SJCRH30 (cell line): ENCODE measurements around the gene ANKMY1. TPM values are rescaled to one million over a fixed set of nuclear protein-coding genes. Genes with fewer than 3 reads are reported as not detected.
"Not testable (repeated sequence)": the region's sequence is repeated elsewhere in the genome, so short reads cannot be mapped to it uniquely, and the experiment has no call there.

Source experiments
- DNase-seq, 2 experiments: peaks; one replicate each; pipeline ENCODE4 v3.0.0-alpha.2; 2015 to 2020
- H3K27ac ChIP-seq: fragments of 250-450 bp; sonication (Bioruptor Pico); 2 replicates; pipeline ENCODE4 v1.5.1; 2020; ENCODE audit warnings: mild to moderate bottlenecking, moderate library complexity
- H3K27me3 ChIP-seq: fragments of 250-450 bp; sonication (Bioruptor Pico); 2 replicates; pipeline ENCODE4 v1.5.1; 2020; ENCODE audit warnings: mild to moderate bottlenecking, moderate library complexity
- H3K36me3 ChIP-seq: fragments of 250-450 bp; sonication (Bioruptor Pico); 2 replicates; pipeline ENCODE4 v1.5.1; 2020; ENCODE audit warnings: mild to moderate bottlenecking, moderate library complexity
- H3K4me1 ChIP-seq: fragments of 250-450 bp; sonication (Bioruptor Pico); 2 replicates; pipeline ENCODE4 v1.5.1; 2020; ENCODE audit warnings: mild to moderate bottlenecking, moderate library complexity
- H3K4me3 ChIP-seq: fragments of 250-450 bp; sonication (Bioruptor Pico); 2 replicates; pipeline ENCODE4 v1.5.1; 2020; ENCODE audit warnings: mild to moderate bottlenecking, moderate library complexity
- H3K9me3 ChIP-seq: fragments of 250-450 bp; sonication (Bioruptor Pico); replicated peaks from 2 replicates; pipeline ENCODE4 v1.5.1; 2020; ENCODE audit warnings: mild to moderate bottlenecking, moderate library complexity
- total RNA-seq: library from RNA; depleted of rRNA; stranded (reverse); fragments of >200 nt; shearing (Covaris generic); gene quantifications from 2 replicates; pipeline ENCODE4 v1.2.3, GENCODE V29; 2014

The ANKMY1 gene
- total RNA-seq, 1 experiment from 2014 or later, result 6.7 TPM

DNA sequence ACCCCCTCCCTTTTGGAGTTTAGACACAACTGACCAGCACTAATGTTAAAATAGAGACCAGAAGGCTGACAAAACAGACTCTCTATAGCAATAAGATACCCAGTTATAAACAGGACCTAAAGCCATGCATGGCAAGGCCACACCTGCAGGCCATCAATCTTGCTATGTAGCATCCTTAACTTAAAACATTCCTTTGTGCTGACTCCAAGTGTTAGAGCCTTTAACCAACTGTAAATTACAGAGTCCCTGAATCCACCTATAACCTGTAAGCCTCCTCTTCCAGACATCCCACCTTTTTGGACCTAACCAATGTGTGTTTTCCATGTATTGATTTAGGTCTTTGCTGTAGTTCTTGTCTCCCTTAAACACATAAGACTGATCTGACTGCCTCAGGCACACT lies 17.9 kb downstream of the ANKMY1 start:
- Histone ChIP-seq H3K4me3 (no peak overlapping the region), H3K4me1 (no peaks in the 10 kb centered on the region), H3K27ac (no peak overlapping the region), H3K27me3 (no peaks in the 10 kb centered on the region), H3K36me3 (peaks cover 22% of the 10 kb centered on the region), H3K9me3 (0 out of 2 replicates have a peak, but pooled peaks cover 8% of the 10 kb centered on the region)
- DNase-seq, result no peak

DNA sequence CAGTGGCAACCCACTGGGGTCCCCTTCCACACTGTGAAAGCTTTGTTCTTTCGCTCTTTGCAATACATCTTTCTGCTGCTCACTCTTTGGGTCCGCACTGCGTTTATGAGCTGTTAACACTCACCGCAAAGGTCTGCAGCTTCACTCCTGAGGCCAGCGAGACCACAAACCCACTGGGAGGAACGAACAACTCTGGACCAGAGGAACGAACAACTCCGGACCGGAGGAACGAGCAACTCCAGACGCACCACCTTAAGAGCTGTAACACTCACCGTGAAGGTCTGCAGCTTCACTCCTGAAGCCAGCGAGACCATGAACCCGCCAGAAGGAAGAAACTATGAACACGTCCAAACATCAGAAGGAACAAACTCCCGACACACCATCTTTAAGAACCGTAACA lies 18.7 kb downstream of the ANKMY1 start:
- H3K4me3 ChIP-seq, H3K27ac ChIP-seq, H3K27me3 ChIP-seq, H3K9me3 ChIP-seq, DNase-seq, H3K4me1 ChIP-seq: not testable (repeated sequence)
- H3K36me3 ChIP-seq, result peaks cover 22% of the 10 kb centered on the region

DNA sequence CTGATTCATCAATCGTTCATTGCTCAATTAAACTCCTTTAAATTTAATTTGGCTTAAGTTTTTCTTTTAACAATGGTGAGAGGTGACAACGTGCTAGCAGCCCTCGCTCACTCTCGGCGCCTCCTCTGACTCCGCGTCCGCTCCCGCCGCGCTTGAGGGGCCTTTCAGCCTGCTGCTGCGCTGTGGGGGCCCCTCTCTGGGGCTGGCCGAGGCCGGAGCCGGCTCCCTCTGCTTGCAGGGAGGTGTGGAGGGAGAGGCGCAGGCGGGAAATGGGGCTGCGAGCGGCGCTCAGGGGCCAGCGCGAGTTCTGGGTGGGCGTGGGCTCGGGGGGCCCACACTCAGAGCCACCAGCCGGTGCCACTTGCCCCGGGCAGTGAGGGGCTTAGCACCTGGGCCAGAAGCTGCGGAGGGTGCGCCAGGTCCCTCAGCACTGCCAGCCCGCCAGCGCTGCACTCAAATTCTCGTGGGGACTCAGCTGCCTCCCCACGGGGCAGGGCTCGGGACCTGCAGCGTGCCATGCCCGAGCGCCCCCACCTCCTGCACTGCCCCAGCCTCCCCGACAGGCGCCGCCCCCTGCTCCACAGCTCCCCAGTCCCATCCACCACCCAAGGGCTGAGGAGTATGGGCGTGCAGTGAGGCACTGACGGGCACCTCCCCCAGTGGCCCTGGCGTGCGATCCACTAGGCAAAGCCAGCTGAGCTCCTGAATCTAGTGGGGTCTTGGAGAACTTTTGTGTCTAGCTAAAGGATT lies 19.6 kb downstream of the ANKMY1 start:
- no peak overlapping the region for H3K27ac ChIP-seq
- H3K4me3 ChIP-seq, result no peak overlapping the region
- no peaks in the 10 kb centered on the region for H3K27me3 ChIP-seq
- H3K4me1 ChIP-seq, result no peaks in the 10 kb centered on the region
- no peak for DNase-seq
- 0 out of 2 replicates have a peak, but pooled peaks cover 8% of the 10 kb centered on the region for H3K9me3 ChIP-seq
- peaks cover 13% of the 10 kb centered on the region for H3K36me3 ChIP-seq

DNA sequence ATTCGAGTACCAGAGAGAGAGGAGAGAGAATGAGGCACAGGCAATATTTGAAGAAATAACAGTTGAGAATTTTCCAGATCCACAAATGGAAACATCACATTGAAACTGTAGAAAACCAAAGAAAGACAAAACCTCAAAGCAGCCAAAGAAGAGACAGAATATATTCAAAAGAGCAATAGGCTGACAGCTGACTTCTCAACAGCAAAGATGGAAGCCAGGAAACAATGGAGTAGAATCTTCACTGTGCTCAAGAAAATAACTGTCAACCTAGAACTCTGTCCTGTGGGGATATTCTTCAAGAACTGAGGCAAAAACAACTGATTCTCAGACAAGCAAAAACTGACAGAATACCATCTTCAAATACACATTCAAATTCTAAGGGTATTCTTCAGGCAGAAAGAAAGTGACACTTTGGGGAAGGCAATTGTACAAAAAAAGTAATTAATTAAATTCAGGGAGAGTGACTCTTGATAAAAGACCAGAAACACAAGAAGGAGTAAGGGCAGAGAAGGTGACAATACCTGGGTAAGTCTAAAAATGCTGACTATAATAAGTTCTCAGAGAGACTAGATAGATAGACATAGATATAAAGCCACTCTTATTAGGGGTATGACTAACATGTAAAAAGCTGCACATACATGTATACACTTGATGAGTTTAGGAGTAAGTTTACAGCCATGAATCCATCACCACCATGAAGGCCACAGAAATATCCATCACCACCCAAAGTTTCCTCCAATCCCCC lies 25.6 kb downstream of the ANKMY1 start:
- no peak overlapping the region for H3K4me3 ChIP-seq
- peak in 1 of 2 experiments; percentile 20 for DNase-seq
- no peaks in the 10 kb centered on the region for H3K27me3 ChIP-seq
- H3K9me3 ChIP-seq, result peaks cover 16% of the 10 kb centered on the region; the same call in 1 of the 2 replicates
- peaks cover 7% of the 10 kb centered on the region; the same call in 1 of the 2 replicates for H3K36me3 ChIP-seq
- H3K4me1 ChIP-seq, result no peaks in the 10 kb centered on the region
- no peak overlapping the region for H3K27ac ChIP-seq

DNA sequence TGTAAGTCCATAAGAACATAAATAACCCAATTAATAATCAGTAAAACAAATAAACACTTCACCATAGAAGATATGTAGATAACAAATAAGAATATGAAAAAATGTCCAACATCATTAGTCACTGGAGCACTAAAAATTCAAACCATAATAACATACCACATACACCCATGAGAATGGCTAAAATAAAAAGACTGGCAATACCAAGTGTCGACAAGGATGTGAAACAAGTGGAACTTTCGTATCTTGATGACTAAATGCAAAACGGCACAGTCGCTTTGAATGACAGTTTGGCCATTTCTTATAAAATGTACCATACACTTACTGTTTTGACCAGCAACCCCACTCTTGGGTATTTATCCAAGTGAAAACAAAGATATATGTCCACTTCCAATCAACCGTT lies 26.8 kb downstream of the ANKMY1 start:
- DNase-seq, result no peak
- H3K4me3 ChIP-seq, result no peak overlapping the region
- H3K36me3 ChIP-seq, result peaks cover 7% of the 10 kb centered on the region; the same call in 1 of the 2 replicates
- no peak overlapping the region for H3K27ac ChIP-seq
- peaks cover 16% of the 10 kb centered on the region; the same call in 1 of the 2 replicates for H3K9me3 ChIP-seq
- no peaks in the 10 kb centered on the region for H3K4me1 ChIP-seq
- H3K27me3 ChIP-seq, result no peaks in the 10 kb centered on the region

DNA sequence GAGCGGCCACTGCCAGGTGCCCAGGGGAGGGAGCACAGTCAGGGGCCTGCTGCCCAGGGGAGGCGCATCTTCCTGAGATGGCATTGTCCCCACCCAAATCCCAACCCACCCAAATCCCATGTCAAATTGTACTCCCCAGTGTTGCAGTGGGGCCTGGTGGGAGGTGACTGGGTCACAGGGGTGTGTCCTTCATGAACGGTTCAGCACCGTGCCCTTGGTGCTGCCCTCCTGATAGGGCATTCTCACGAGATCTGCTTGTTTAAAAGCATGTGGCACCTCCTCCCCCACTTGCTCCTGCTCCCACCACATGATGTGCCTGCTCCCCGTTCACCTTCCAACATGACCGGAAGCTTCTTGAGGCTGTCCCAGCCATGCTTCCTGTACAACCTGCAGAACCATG lies 27.6 kb downstream of the ANKMY1 start:
- Histone ChIP-seq H3K4me3 (no peak overlapping the region), H3K27ac (no peak overlapping the region), H3K9me3 (peaks cover 16% of the 10 kb centered on the region; the same call in 1 of the 2 replicates), H3K4me1 (no peaks in the 10 kb centered on the region), H3K36me3 (peaks cover 9% of the 10 kb centered on the region; the same call in 1 of the 2 replicates), H3K27me3 (no peaks in the 10 kb centered on the region)
- DNase-seq, result no peak

DNA sequence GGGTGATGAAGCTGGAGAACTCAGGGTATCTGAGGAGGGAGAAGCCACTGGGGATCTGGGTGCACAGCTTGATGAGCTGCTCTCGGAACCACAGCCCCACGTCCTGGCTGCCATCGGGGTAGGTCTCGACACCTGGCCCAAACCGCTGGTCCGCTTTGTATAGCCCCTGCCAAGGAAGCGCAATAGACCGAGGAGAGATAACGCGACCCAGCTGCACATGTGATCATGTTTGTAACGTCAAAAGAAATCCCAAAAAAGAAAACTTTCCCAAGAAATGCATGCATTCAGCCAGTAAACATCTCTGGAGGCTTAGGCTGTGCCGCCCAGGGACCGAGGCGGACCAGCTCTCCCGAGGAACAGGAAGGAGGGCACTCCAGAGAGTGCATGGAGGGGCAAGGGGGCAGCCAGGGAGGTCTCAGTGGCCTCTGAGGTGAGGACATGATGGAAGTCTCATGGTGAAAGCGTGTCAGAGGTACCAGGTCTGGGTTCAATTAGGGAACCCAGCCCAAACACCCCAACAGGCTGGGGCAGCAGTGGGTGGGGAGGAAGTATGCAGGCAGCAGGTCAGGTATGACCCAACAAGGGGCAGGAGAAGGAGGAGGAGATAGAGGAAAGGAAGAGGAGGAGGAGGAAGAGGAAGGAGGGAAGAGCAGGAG lies 28.3 kb downstream of the ANKMY1 start:
- no peak for DNase-seq
- Histone ChIP-seq H3K4me1 (no peaks in the 10 kb centered on the region), H3K9me3 (peaks cover 21% of the 10 kb centered on the region), H3K27ac (no peak overlapping the region), H3K4me3 (no peak overlapping the region), H3K27me3 (no peaks in the 10 kb centered on the region), H3K36me3 (peaks cover 9% of the 10 kb centered on the region; the same call in 1 of the 2 replicates)

DNA sequence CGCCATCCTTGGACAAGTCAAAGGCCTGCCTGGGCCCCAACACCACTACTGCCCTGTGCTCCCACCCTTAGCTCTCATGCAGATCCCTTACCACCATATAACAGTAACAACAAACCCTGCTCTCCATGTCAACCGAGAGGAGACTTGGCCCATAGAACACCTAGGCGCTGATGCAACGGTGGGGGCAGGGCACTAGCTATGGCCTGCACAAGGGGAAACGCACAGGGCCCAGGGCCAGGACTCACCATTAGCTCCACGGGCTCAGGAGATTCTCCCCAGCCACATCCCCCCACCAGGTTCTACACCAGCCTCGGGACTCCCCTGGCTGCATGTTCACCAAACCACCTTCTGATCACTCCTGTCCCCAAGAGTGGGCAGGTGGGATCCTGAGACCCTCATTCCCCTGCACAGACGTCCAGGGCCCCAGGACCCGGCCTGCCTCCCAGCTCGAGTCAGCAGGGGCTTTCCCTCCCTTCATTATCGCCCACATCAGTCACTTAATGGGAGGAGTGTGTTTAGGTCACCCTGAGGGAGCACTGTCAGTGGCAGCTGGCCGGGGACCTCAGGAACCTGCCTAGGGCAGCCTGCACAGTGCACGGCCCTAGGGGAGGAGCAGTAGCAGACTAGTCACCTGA lies 29.3 kb downstream of the ANKMY1 start:
- Histone ChIP-seq H3K36me3 (peaks cover 9% of the 10 kb centered on the region; the same call in 1 of the 2 replicates), H3K27ac (no peak overlapping the region), H3K27me3 (no peaks in the 10 kb centered on the region), H3K9me3 (peaks cover 21% of the 10 kb centered on the region), H3K4me3 (no peak overlapping the region), H3K4me1 (no peaks in the 10 kb centered on the region)
- DNase-seq, result no peak

DNA sequence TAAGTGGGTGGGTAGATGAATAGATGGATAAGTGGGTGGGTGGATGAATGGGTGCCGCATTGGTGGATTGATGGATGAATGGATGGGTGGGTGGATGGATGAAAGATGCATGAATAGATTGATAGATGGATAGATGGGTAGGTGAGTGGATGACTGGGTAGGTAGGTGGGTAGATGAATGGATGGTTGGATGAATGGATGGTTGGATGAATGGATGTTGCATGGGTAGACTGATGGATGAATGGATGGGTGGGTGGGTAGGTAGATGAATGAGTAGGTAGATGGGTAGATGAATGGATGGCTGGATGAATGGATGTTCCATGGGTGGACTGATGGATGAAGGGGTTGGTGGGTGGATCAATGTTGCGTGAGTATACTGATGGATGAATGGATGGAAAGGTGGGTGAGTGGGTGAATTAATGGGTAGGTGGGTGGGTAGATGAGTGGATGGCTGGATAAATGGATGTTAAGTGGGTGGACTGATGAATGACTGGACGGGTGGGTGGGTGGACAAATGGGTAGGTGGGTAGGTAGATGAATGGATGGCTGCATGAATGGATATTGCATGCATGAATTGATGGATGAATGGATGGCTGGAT lies 30.5 kb downstream of the ANKMY1 start:
- no peak overlapping the region for H3K27ac ChIP-seq
- H3K27me3 ChIP-seq, result no peaks in the 10 kb centered on the region
- H3K4me1 ChIP-seq, result no peaks in the 10 kb centered on the region
- peaks cover 5% of the 10 kb centered on the region; the same call in 1 of the 2 replicates for H3K36me3 ChIP-seq
- no peak overlapping the region for H3K4me3 ChIP-seq
- DNase-seq, result no peak
- H3K9me3 ChIP-seq, result peaks cover 13% of the 10 kb centered on the region

DNA sequence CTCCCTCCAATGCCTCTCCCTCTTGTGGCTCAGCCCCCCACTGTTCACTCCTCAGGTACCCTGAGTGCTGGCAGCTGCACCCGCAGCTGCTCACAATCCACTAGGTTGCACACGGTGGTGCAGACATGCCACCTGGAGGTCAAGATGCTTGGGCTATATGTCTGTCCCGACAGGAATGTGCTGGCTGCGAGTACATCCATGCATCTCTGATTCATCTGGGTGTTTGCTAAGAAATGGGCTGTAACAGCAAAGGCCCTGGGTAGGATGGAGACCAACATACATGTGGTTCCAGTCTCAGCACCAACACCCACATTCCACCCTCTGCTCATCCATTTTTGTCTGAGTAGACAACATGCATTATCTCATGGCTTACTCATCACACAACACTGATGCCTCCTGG lies 31.3 kb downstream of the ANKMY1 start:
- H3K9me3 ChIP-seq, result peaks cover 8% of the 10 kb centered on the region
- H3K4me1 ChIP-seq, result no peaks in the 10 kb centered on the region
- no peak overlapping the region for H3K4me3 ChIP-seq
- no peaks in the 10 kb centered on the region for H3K27me3 ChIP-seq
- H3K27ac ChIP-seq, result no peak overlapping the region
- peaks cover 5% of the 10 kb centered on the region; the same call in 1 of the 2 replicates for H3K36me3 ChIP-seq
- no peak for DNase-seq

DNA sequence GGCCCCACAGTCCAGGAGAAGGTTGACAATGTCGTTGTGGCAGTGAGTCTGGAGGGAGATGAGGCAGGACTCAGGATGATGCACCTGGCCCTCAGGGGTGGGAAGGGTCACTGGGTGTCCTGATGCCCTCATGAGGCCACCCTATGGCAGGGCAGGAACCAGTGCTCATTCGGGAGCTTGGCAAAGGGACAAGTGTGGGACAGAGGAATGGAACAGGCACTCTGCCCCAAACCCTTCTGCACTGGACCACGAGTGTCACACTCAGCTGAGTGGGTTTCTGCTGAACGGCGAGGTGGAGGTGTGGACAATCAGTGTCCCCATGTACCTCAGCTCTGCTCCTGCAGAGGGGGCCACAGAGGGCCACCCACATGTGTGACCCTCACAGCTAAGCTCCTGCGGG lies 32.0 kb downstream of the ANKMY1 start:
- H3K27ac ChIP-seq, result no peak overlapping the region
- peaks cover 8% of the 10 kb centered on the region for H3K9me3 ChIP-seq
- no peaks in the 10 kb centered on the region for H3K4me1 ChIP-seq
- H3K4me3 ChIP-seq, result no peak overlapping the region
- H3K36me3 ChIP-seq, result peaks cover 2% of the 10 kb centered on the region; the same call in 1 of the 2 replicates
- H3K27me3 ChIP-seq, result no peaks in the 10 kb centered on the region
- DNase-seq, result no peak

DNA sequence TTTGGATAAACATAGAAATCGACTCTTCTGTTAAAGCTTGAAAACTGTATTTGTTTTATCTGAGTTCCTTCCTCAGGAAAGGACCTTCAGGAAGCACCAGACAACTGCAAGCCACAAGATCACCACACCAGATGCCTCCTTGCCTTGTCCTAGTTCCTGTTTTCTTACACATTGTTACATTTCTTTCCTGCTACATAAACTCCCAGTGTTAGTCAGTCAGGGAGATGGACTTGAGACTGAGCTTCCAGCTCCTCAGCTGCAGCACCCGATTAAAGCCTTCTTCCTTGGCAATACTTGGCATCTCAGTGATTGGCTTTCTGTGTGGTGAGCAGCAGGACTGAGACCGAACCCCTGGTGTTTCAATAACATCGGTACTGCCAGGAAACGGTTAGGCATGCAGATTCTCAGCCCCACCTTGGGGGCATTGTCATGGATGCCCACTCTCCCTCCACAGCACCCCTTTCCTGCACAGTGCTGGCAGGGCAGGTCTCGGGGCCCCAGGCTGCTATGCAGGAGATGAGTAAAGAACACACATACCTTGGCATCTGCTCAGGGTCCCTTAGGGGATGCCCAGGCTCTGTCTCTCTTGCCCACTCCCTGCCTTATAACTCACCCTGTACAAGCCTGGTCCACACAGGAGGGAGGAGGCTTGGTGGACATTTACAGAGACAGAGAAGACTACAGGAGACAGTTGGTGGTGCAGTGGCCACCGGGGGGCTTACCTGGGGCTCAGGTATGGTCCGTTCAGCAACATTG lies 32.6 kb downstream of the ANKMY1 start:
- Histone ChIP-seq H3K27me3 (no peaks in the 10 kb centered on the region), H3K4me1 (no peaks in the 10 kb centered on the region), H3K9me3 (peaks cover 5% of the 10 kb centered on the region), H3K36me3 (0 out of 2 replicates have a peak, but pooled peaks cover 2% of the 10 kb centered on the region), H3K27ac (no peak overlapping the region), H3K4me3 (no peak overlapping the region)
- DNase-seq, result no peak

DNA sequence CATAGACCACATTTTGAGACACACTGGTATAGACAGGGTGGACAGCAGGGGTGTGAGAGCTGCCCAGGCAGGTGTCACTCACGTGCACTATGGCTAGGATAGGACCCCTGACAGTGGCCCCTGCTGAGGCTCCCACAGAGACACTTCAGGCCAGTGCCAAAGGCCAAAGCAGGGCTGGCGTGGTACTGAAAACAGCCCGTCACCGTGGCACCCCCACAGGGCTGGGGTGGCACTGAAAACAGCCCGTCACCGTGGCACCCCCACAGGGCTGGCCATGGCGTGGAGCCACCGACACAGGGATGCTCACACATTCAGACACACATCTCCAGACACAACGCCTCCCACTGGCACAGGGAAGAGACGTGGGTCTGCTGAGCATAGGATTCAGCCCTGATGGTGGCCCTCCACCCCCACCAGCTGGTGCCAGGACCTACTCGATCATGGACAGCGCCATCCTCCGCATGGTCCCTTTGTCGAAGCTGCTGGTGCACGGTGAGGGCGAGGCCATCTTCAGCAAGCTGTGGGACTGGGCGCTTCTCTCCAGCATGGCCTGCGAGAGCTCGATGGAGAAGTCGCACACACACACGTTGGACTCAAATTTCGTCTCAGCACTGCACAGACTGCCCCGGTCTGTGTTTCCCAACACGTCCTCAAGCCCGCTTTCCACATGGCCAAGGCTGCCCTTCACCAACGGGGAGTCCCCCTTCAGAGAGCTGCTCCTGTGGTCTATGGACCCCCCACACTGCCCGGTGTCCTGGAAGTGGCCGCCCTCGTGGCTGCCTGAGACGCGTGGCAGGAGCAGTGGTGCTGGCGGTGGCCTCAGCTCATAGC lies 34.1 kb downstream of the ANKMY1 start:
- H3K4me1 ChIP-seq, result no peaks in the 10 kb centered on the region
- no peak for DNase-seq
- H3K36me3 ChIP-seq, result 0 out of 2 replicates have a peak, but pooled peaks cover 2% of the 10 kb centered on the region
- H3K4me3 ChIP-seq, result no peak overlapping the region
- H3K9me3 ChIP-seq, result peaks cover 5% of the 10 kb centered on the region
- no peaks in the 10 kb centered on the region for H3K27me3 ChIP-seq
- no peak overlapping the region for H3K27ac ChIP-seq
